NOMO-1 (cell line): ENCODE results near the gene SLCO2A1.

ENCODE experiments used
- DNase-seq, 2 experiments: peaks; one replicate each; lab custom pipeline; 2025; ENCODE audit not compliant: unreplicated experiment in 2 of 2; lab: John Stamatoyannopoulos, UW

Gene SLCO2A1

GRCh38 chr3:134002306-134002705 lies 27.4 kb downstream of the SLCO2A1 start:
- DNase-seq = no peak

- DNase-seq = no peak
Measured at GRCh38 chr3:134001251-134001650, 28.5 kb downstream of the SLCO2A1 start.

- no peak for DNase-seq
Measured at GRCh38 chr3:133999891-134000685, 29.6 kb downstream of the SLCO2A1 start.

GRCh38 chr3:133998691-133999241 lies 31.0 kb downstream of the SLCO2A1 start:
- DNase-seq = no peak

- no peak for DNase-seq
Measured at GRCh38 chr3:133997871-133998635, 31.7 kb downstream of the SLCO2A1 start.

- no peak for DNase-seq
Measured at GRCh38 chr3:133996996-133997395, 32.7 kb downstream of the SLCO2A1 start.

- DNase-seq = no peak
Measured at GRCh38 chr3:133996251-133996661, 33.5 kb downstream of the SLCO2A1 start.

- no peak for DNase-seq
Measured at GRCh38 chr3:133995264-133995663, 34.5 kb downstream of the SLCO2A1 start.

- no peak for DNase-seq
Measured at GRCh38 chr3:133994166-133994890, 35.4 kb downstream of the SLCO2A1 start.

- no peak for DNase-seq
Measured at GRCh38 chr3:133992951-133993620, 36.6 kb downstream of the SLCO2A1 start.

- no peak for DNase-seq
Measured at GRCh38 chr3:133992381-133992780, 37.3 kb downstream of the SLCO2A1 start.

- DNase-seq = no peak
Measured at GRCh38 chr3:133991637-133992036, 38.1 kb downstream of the SLCO2A1 start.

- no peak for DNase-seq
Measured at GRCh38 chr3:133991209-133991608, 38.5 kb downstream of the SLCO2A1 start.

GRCh38 chr3:133989936-133990702 lies 39.6 kb downstream of the SLCO2A1 start:
- DNase-seq = peak in 1 of 2 experiments; percentile 4

GRCh38 chr3:133988631-133989161 lies 41.0 kb downstream of the SLCO2A1 start:
- DNase-seq = no peak

- DNase-seq = no peak
Measured at GRCh38 chr3:133987948-133988484, 41.7 kb downstream of the SLCO2A1 start.

- DNase-seq = no peak
Measured at GRCh38 chr3:133987136-133987535, 42.6 kb downstream of the SLCO2A1 start.

GRCh38 chr3:133986311-133986710 lies 43.4 kb downstream of the SLCO2A1 start:
- no peak for DNase-seq

GRCh38 chr3:133984975-133985374 lies 44.8 kb downstream of the SLCO2A1 start:
- no peak for DNase-seq
